Endometrial microvascular endothelial cells (primary cell): ENCODE measurements around the gene C10orf90. TPM values are rescaled to one million over a fixed set of nuclear protein-coding genes. Genes with fewer than 3 reads are reported as not detected.
"Not testable (repeated sequence)": the region's sequence is repeated elsewhere in the genome, so short reads cannot be mapped to it uniquely, and the experiment has no call there.

Experiments
- in situ Hi-C: cut with HindIII; loops from 2 replicates; pipeline ENCODE4 v1.10.0; 2017; ENCODE audit warnings: low sequenced_read_pairs, low pct_unique_long_range_greater_than_20kb; ENCODE audit errors: inconsistent ontology term
- total RNA-seq: library from RNA; depleted of rRNA; stranded (reverse); fragments of >200 nt; gene quantifications from one replicate; pipeline ENCODE4 v1.2.3, GENCODE V29; 2015; ENCODE audit errors: inconsistent ontology term

Gene C10orf90
- total RNA-seq, 1 donor from 2014 or later: not detected

DNA sequence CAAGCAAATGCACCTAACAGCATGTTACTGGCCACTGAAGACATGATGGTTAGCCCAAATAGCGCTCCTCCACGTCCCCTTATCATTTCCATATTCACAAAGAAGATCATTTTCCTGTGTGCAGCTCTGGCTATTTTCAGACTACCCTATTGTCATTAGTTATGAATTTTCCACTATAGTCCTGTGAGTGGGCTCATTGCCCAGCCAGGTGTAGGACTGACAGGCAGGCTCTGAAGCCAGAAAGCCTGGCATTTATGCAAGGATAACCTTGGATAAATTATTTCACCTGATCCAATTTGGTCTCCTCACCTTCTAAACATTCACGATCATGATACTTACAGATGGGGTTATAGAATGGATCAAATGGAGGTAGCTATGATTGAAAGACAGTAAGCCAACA lies 104.6 kb downstream of the C10orf90 start:
- in situ Hi-C loops: no loop called here

DNA sequence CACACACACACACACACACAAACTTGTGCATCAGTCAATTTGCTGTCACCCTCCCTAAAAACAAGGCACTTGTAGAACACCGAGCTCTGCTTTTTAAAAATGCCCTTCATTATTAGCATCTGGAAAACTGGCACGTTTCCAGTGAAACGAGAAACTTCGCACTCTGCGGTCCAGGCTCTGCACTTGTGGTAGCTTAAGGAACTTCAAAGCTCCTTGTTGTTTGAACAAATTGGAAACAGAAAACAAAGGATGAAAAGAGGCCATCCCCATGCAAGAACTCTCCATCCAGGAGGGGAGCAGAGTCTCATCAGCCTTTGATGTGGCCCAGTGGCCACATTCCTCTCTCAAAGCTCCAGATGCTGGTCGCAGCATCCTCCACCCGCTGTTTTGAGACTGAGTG lies 105.1 kb downstream of the C10orf90 start:
- in situ Hi-C loops: no loop called here

DNA sequence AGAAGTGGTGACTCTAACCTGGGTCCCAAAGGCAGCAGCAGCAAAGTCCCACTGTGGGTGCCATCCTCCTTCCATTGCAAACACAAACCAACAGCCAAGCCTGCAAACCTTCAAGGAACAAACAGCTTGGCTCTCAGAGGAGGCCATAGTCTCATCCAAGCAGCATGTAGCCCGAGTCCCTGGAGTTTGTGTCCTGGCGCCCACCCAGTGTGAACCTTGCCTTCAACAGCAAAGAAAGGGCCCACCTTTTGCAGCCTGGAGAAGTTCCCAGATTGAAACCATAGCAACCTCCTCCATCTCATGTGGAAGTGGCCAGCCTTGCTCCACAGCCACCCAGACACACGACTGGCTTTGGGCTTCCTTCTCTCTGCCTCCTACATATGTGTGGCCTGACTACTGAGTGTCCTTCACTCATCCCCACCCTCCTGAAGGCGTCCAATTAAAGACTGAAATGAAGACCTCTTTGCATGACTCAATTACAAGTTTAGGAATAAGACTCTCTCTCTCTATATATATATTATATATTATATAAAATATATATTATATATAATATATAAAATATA lies 106.1 kb downstream of the C10orf90 start:
- in situ Hi-C loops: no loop called here

DNA sequence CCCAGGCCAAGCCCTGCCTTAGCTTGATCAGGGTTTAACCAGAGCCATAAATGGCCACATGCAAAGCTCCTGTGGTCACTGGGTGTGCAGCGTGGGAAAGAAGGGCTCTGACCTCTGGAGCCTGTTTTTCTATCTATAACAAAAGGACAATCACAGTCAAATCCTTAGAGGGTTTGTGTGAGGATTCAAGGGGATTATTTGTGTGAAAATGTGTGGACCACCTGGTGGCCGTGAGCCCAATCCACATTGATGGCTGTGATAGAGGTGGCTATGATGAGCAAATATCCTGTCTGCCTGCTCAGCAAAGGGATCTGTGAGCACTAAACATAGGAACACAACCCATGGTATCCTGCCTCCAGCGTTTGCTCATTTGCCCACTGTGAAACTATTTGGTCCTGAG lies 107.1 kb downstream of the C10orf90 start:
- in situ Hi-C loops: no loop called here

DNA sequence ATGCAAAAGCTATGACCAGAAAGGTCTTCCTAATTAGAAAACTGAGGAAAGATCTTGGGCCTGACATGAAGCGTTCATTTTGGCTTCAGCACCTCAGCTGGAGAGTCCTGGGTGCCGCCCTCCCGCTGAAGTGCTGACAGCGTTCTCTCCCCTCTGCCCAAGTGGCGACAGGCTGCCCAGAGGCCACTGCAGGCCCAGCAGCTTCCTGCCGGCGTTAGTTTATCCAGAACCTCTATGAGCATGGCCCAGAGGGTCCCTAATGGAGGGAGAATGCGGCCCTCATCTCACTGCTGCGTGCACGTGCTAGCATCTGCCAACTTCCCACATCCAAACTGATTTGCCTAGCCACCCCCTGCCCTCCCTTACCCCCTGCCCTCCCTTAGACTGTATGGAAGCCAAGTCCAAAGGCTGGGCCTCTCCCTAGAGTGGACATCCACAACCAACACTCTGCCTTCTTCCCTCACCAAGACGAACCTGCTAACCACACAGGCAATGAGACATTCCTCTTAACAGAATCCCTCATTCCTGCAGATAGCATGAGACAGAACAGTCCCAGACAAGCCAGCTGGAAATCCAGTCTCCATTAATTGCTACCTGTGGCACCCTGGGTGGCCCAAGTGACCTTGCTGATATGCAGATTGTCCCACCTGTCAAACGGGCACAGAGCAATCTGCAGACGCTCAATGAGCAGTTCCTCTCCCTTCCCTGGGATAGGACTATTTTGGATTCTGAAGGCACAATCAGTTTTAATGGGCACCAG lies 108.4 kb downstream of the C10orf90 start:
- in situ Hi-C loops: no loop called here

DNA sequence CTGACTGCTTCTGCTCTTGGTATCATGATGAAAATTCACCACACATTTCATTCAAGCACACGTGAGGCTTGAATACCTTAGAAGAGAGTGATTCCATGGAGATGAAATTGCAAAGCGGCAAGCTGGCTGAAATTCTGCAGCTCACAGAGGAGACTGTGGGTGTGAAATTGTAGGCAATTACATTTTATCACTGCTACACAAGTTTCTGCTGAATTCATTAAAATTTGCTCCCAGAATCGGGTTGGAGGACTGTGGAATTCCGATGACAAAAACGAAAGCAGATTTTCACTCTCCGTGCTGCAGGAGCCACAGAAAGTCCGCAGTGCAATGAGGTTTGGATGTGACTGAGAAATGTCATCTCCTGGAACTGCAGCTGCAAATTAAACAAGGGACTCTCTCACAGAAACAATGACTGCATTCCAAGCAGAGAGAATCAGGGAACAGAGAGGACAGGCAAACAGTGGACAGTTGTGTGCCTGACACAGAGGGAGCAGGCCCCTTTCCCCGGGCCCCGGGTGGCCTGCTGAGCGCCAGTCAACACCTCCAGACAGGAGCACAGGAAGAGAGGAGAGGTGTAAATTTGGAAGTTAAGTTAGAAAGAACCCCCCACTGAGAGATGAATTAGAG lies 109.1 kb downstream of the C10orf90 start:
- in situ Hi-C loops: no loop called here

DNA sequence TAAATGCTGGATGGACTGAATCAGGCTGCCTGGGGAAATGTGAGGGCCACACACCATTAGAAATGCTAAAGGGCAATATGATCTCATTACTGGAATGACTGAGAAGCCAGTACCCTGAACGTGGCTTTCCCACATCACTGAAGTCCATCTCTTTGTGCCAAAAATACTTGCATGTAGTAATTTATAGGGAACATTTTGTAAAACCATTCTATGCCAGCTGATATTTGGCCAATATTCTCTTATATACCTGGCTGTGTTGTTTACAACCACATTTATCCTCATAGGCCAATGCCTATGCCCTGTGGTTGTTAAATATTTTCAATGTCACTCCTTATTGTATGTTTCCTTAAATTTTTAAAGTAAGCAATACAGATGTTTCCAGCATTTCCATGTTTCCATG lies 111.6 kb downstream of the C10orf90 start:
- in situ Hi-C loops: no loop called here

DNA sequence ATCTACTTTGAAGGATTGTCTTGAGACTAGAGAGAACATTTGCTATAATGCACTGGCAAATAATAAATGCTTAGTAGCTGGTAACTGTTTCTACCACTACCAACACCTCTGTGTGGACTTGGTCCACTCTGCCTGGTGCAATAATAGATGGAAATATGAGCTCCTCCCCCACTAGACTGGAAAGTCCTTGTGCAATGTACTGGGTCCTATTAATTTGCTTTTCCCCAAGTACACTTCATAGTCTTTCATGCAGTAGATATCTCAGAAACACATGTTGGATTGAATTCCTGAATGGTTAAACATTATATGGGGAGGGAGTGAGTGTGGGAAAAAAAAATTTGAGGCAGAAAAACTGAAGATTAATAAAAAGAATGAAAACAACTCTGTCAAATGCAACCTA lies 119.3 kb downstream of the C10orf90 start:
- in situ Hi-C loops: no loop called here

DNA sequence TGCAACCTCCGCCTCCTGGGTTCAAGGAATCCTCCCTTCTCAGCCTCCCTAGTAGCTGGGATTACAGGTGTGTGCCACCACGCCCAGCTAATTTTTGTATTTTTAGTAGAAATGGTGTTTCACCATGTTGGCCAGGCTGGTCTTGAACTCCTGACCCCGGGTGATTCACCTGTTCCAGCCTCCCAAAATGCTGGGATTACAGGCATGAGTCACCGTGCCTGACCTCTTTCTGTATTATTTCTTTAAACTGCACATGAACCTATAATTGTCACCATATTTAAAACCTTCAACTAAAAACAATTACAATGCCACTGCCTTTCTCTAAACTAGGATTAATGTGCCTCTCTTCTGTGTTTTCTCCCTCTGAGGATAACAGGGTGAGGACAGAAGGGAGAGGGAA lies 119.9 kb downstream of the C10orf90 start:
- in situ Hi-C loops: not testable (repeated sequence)

DNA sequence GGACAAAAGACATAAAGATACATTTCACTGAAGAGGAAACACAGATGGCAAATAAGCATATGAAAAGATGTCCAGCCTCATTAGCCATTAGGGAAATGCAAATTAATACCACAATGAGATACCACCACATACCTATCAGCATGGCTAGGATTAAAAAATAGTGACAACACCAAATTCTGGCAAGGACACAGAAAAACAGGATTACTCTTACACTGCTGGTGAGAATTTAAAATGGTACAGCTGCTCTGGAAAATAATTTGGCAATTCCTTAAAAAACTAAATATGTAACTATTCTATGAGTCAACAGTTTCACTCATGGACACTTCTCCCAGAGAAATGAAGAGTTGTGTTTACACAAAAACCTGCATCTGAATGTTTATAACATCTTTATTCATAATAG lies 121.1 kb downstream of the C10orf90 start:
- in situ Hi-C loops: no loop called here

DNA sequence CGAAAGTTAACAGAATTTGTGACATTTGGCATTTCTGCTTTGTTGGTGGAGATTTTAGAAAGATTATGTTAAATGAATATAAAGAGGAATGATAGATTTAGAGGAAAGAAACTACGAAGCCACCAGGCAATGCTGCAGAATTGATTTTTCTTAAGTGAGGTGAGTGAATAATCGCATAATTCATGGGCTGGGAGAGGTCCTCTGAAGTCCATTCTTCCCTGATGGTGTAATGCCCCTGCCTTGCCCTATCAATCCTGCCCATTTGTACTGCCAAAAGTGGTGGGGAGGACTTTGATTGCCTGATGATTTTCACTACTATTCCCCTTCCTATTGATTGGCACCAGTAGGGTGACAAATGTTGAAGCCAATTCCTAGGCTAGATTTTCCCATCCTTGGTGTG lies 125.9 kb downstream of the C10orf90 start:
- in situ Hi-C loops: no loop called here

DNA sequence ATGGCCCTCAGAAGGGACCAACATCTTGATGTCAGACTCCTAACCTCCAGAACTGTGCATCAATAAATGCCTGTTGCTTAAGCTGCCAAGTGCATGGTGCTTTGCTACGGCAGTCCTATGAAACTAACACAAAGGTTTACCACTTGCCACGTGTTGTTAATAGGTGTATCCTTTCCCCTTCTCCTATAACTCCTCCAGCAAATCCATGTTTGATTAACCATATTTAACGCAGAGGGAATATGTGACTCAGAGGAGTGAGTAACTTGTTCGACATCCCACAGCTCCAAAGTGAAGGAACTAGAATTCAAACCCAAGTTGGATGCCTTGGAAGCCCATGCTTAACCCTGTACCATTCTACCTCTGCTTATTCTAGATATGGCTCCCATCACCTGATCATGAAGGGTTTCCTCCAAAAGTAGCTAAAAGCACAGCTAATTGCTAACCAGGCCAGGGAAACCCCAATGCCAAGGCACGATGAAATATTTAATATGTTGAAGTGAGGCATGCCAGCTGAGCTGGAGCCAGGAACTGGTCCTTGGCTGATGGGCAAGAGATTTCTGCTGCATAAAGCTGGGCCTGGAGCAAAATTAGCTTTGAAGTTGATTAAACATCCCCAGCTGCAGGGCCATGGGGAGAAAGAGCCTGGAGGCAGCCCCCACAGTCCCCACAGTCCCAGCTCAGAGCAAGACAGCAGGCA lies 131.9 kb downstream of the C10orf90 start:
- in situ Hi-C loops: no loop called here

DNA sequence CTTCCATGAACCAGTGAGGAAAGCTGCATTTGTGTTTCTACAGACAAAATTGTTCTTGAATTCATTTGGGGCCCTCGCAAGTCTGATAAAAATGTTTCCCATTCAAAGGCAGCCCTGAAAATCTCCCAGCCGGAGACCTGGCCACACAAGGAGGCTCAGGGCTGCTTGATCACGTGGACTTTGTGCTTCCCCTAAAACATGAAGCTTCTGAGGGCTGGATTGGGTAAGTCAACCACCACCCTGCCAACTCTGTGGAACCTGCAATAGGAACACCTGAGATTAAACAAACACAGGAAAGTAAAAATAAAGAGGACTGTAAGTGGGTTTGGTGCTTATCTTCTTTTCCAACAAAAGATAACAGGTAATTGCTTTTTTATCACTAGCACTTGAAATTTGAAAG lies 133.8 kb downstream of the C10orf90 start:
- in situ Hi-C loops: no loop called here

DNA sequence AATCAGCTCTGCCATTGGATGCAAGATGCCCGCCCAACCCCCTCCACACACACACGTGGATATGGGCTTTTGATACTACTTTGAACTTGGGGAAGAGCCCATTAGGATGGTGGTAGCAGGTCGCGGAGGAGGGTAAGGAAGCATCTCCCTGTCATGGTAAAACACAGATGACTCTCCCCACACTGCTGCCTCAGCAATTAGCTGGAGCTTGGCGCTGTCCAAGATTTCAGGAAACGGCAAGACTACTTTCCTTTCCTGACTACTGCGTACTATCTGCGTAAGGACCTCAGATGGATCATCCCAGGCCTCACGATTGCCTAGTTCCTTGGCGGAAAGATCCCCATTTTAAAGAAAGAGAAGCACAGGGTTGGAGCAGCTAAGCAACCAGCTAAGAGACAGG lies 134.3 kb downstream of the C10orf90 start:
- in situ Hi-C loops: no loop called here

DNA sequence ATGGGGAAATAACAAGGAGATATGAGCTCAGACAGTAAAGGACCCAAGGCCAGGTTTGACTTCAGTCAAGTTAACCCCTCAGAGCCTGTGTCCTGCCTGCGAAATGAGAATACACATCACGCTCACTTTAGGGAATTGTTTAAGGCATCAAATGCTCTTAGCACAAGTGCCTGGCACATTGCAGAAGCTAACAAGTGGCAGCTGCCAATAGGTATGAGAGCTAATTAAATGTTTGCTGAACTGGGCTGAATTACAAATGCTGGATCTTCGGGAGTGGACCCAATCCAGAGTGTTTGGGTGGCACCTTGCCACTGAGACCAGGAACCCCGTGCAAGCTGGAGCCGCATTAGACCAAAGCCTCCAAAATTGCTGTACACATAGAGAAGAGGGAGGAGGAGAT lies 136.8 kb downstream of the C10orf90 start:
- in situ Hi-C loops: no loop called here

DNA sequence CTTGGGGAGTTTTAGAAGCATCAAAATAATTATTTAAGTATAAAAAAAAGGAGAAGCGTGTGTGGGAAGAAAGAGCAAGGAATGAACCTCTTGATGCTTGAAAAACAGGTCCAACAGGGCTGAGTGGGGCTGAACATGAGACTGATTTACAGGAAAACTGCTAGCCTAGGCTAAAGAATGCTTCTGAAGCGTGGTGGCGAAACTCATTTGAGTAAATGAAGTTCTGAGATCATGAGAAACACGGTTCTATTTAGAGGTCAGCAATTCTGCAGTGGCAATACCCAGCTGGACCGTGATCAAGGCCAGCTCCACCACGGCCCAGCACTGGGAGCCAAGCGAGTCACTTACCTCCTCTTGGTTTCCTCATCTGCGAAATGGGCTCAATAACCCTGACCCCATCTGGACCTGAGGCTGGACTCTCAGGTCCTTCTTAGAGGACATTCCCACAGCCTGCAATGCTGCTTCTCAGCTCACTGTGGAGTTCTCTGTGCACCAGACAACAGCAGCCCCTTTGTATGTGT lies 142.1 kb downstream of the C10orf90 start:
- in situ Hi-C loops: no loop called here

DNA sequence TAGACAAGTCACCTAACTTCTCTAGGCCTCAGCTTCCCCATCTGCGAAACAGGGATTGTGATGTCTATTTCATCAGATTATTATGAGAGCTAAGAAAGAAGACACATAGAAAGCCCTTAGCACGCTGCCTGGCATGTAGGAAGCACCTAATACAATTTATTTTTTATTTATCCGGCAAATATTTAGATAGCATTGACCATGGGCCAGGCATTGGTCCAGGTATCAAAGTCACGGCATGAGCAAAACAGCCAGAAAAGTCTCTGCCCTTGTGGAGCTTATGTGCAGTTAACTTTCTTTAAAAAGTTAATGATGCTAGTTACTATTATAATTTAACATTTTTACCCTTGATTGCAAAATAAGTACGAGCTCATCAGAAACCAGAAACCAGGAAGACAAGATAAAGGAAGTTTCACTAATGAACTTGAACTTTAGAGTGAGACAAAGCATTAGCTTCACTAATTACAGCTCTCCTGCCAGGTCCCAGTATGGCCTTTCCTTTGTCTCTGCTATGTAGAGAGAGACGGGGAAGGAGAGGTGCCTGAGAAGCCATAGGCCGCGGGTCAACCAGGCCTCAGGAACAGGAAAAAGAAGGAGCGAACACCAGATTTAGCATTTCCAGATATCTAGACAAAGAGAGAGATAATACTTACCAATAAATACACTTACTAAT lies 142.7 kb downstream of the C10orf90 start:
- in situ Hi-C loops: no loop called here

DNA sequence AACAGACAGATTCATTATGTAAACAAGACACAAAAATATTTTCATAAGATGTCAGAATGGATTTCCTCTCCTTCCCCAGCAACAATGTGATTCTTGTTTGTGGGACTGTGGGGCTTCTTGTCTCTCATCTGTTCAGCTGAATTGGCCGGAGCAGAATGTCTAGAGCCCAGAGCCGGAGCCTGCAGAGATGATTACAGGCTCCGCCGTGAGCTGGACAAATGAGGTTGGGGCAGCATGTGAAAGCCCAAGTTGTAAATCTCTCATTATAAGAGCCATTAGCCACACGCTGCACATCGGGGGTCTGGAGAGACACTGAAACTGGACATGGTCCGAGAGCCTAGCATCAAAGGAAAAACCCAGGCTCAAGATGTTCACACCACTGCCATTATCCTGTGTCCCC lies 145.2 kb downstream of the C10orf90 start:
- in situ Hi-C loops: no loop called here

DNA sequence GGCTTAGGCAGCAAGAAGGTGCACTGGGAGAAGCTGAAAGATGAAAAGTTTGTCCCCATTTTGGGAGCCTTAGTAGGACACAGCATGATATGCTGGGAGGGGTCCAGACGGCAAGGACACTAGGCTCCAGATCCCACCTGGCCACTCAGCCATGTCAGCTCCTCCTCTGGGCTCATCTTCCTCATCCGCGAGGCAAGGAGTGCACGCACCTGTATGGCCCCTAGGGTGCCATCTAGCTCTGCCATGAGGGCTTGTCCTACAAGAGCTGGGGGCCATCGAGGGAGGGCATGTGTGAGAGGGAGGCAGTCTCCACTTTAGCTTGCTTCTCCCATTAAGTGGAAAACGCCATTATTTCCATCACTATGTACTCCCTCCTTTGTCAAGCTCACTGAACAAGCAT lies 146.0 kb downstream of the C10orf90 start:
- in situ Hi-C loops: no loop called here
